KMS-11 (cell line): ENCODE measurements around the gene NR0B2.

Experiments
- H2AFZ ChIP-seq: fragments of 200-600 bp; sonication (generic); 2 replicates; pipeline ENCODE4 v1.6.1; 2016; ENCODE audit warnings: antibody characterized with exemption, mixed run types, low read depth
- H3K27ac ChIP-seq: fragments of 200-600 bp; sonication (generic); 2 replicates; pipeline ENCODE4 v1.6.1; 2016; ENCODE audit warnings: mild to moderate bottlenecking, mixed run types
- H3K27me3 ChIP-seq: fragments of 200-600 bp; sonication (generic); 2 replicates; pipeline ENCODE4 v1.6.1; 2017; ENCODE audit warnings: mild to moderate bottlenecking, low read depth, mixed run types, moderate library complexity; ENCODE audit not compliant: insufficient read depth
- H3K36me3 ChIP-seq: fragments of 200-600 bp; sonication (generic); 2 replicates; pipeline ENCODE4 v1.6.1; 2017; ENCODE audit warnings: mild to moderate bottlenecking, mixed run types; ENCODE audit not compliant: insufficient read depth
- H3K4me1 ChIP-seq: fragments of 200-600 bp; sonication (generic); 2 replicates; pipeline ENCODE4 v1.6.1; 2016; ENCODE audit warnings: mild to moderate bottlenecking, low read depth, mixed run types; ENCODE audit not compliant: poor library complexity, severe bottlenecking
- H3K4me2 ChIP-seq: fragments of 200-600 bp; sonication (generic); 2 replicates; pipeline ENCODE4 v1.7.0; 2016; ENCODE audit warnings: mild to moderate bottlenecking, mixed run types
- H3K4me3 ChIP-seq: fragments of 200-600 bp; sonication (generic); IDR thresholded peaks from 2 replicates; pipeline ENCODE4 v1.6.1; 2017; ENCODE audit warnings: low read depth, low read length, mixed read lengths; ENCODE audit not compliant: insufficient read depth
- H3K79me2 ChIP-seq: fragments of 200-600 bp; sonication (generic); 2 replicates; pipeline ENCODE4 v1.6.1; 2016; ENCODE audit warnings: low read depth, mixed run types; ENCODE audit not compliant: insufficient read depth
- H3K9ac ChIP-seq: fragments of 200-600 bp; sonication (generic); 2 replicates; pipeline ENCODE4 v1.6.1; 2016; ENCODE audit warnings: mild to moderate bottlenecking, mixed run types
- H4K20me1 ChIP-seq: fragments of 200-600 bp; sonication (generic); 2 replicates; pipeline ENCODE4 v1.6.1; 2016; ENCODE audit warnings: mild to moderate bottlenecking, mixed run types; ENCODE audit not compliant: insufficient read depth
- TF ChIP-seq, protein P1 (sequence below): fragments of 200-600 bp; sonication (generic); conservative IDR thresholded peaks from 2 replicates; pipeline ENCODE4 v1.6.1; 2017; ENCODE audit warnings: low read depth, mild to moderate bottlenecking, antibody characterized with exemption, low read length, moderate library complexity, mixed read lengths

The NR0B2 gene

DNA sequence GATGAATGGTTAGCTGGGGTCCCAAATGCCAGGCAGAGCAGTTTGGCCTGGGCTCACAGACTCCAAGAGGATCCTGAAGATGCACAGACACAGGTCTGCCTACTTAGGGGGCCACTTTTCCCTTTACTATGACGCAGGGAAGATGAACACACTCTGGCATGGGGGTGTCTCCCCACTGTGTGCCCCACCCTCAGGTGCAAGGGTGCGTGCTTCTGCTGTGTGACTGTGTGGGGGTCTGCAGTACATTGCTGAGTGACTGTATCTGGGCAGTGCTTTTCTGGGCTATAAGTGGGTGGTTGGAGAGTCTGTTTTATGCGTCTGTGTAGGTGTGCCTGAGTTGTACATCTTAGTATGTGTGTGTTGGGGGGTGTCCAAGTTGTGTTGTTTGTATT, 3.8 kb downstream of the NR0B2 start:
- Histone ChIP-seq H3K27ac (no peak overlapping the region), H3K36me3 (no peaks in the 10 kb centered on the region), H3K4me3 (no peak overlapping the region), H3K79me2 (no peaks in the 10 kb centered on the region), H3K4me2 (no peak overlapping the region), H3K9ac (no peak overlapping the region), H3K27me3 (no peaks in the 10 kb centered on the region), H4K20me1 (no peaks in the 10 kb centered on the region), H3K4me1 (no peaks in the 10 kb centered on the region), H2AFZ (no peak overlapping the region)
- TF ChIP-seq, protein P1, sequence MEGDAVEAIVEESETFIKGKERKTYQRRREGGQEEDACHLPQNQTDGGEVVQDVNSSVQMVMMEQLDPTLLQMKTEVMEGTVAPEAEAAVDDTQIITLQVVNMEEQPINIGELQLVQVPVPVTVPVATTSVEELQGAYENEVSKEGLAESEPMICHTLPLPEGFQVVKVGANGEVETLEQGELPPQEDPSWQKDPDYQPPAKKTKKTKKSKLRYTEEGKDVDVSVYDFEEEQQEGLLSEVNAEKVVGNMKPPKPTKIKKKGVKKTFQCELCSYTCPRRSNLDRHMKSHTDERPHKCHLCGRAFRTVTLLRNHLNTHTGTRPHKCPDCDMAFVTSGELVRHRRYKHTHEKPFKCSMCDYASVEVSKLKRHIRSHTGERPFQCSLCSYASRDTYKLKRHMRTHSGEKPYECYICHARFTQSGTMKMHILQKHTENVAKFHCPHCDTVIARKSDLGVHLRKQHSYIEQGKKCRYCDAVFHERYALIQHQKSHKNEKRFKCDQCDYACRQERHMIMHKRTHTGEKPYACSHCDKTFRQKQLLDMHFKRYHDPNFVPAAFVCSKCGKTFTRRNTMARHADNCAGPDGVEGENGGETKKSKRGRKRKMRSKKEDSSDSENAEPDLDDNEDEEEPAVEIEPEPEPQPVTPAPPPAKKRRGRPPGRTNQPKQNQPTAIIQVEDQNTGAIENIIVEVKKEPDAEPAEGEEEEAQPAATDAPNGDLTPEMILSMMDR, result no peak

DNA sequence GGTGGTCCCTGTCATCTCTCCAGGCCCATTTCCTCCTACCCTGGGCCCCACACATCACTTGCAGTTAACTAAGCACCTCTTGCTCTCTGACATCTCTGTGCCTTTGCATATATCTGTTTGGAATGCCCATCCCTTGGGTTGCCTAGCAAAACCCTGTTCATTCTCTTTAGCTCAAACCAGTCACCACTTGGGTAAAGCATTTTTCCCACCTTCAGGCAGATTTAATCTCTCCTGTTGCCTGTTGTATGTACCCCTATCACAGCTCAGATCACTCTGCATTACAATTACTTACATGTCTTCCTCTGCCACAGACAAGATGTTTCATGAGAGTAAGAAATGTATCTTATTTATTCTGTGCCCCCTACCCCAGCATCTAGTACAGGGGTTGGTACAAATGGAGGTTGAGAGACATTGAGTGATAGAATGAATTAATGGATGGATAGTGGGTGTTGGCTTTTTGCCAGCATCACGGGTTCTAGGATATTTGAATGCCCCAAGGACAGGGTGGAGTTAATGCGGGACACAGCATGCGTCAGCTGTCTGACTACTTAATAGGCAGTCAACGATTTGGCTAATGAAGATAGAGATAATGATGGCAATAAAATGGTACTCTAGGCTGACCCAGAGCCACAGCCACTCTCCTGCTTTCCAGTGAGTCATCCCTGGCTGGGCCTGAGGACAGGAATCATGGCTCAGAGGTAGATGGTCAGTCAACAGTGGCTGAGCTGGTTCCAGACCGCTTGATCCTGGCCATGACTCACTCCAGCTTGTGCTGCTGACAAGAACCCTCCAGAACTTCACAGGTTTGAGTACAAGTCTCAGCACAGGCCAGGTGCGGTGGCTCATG, 6.5 kb downstream of the NR0B2 start:
- H3K36me3 ChIP-seq, result no peaks in the 10 kb centered on the region
- TF ChIP-seq, protein P1, result no peak
- no peaks in the 10 kb centered on the region for H3K27me3 ChIP-seq
- no peak overlapping the region for H3K27ac ChIP-seq
- H3K9ac ChIP-seq, result no peak overlapping the region
- H3K4me3 ChIP-seq, result no peak overlapping the region
- no peaks in the 10 kb centered on the region for H4K20me1 ChIP-seq
- H3K4me2 ChIP-seq, result no peak overlapping the region
- H3K79me2 ChIP-seq, result no peaks in the 10 kb centered on the region
- no peaks in the 10 kb centered on the region for H3K4me1 ChIP-seq
- H2AFZ ChIP-seq, result no peak overlapping the region

DNA sequence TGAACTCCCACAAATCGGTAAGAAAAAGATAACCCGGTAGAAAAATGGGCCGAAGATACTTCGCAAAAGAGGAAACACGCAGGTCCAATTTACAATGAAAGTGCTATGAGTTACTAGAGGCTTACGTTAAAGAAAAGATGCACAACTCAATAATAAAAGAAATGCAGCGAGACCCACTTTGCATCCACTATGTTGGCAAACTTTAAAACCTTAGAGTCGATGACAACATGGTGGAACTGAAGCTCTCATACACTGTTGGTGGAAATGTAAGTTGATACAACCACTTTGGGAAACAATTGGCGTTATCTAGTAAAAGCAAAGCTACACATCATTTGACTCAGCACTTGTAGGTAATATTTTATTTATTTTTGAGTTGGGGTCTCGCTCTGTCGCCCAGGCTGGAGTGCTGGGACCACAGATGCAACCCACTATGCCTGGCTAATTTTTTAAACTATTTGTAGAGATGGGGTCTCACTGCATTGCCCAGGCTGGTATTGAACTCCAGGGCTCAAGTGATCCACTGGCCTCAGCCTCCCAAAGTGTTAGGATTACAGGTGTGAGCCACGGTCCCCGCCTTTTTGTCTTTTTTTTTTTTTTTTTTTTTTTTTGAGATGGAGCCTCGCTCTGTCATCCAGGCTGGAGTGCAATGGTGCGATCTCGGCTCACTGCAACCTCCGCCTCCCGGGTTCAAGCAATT, 12.8 kb downstream of the NR0B2 start:
- Histone ChIP-seq H3K9ac (peak overlapping the region; percentile 85), H3K79me2 (peaks cover 15% of the 10 kb centered on the region), H3K4me2 (peak overlapping the region; percentile 75), H3K4me3 (peak overlapping the region; percentile 91), H3K27ac (peak overlapping the region; percentile 64; the same call in 1 of the 2 replicates), H3K4me1 (peaks cover 17% of the 10 kb centered on the region), H3K36me3 (no peaks in the 10 kb centered on the region), H2AFZ (peak overlapping the region; percentile 91), H3K27me3 (no peaks in the 10 kb centered on the region), H4K20me1 (no peaks in the 10 kb centered on the region)
- TF ChIP-seq, protein P1, result no peak

DNA sequence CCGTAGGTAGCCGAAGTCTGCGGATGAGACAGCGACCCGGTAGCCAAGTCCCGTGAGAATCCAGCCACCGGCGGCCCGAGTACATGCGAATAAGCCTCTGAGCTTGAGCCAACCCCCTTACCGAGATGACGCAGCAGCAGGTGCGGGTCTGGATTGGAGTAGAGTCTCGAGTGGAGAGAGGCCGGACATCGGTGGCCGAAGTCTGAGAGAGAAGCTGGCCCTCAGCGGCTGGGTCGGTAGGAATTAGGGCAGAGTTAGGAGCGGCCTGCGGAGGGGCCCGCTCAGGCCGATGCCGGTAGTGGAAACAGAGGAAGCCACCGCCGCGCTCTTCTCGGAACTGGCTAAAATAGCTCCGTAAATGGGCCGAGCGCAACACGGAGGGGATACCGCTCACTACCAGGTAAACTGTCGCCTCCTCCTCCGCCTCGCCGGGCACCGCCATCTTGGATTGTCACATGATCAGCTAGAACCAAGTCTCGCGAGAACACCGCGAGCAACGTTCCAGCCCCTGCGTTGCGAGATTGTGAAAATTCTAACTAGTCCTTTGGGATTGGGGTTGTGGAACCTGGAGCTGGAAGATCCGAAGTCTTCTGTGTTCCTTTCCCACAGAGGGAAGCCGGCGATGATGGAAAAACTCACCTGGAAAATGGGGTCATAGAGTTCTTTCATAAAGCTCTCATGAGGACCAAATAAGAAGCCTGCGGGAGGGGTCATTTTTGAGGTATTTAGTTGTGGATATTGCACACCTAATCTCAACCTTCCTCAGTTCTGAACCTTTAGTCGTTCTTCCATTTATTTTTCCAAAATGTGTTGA, 13.6 kb downstream of the NR0B2 start, which contains the start of gene GPATCH3:
GPATCH3 (minus strand) TSS at position 467 of the 814 bp plus-strand sequence; CDS start at position 442, 25 bp downstream.
- H3K79me2 ChIP-seq, result peaks cover 15% of the 10 kb centered on the region
- peaks cover 17% of the 10 kb centered on the region for H3K4me1 ChIP-seq
- H3K4me3 ChIP-seq, result peak within 1 kb of the TSS; percentile 94
- H3K27ac ChIP-seq, result peak within 1 kb of the TSS; percentile 64
- H3K4me2 ChIP-seq, result peak within 1 kb of the TSS; percentile 75
- TF ChIP-seq, protein P1, result no peak
- peak within 1 kb of the TSS; percentile 91 for H2AFZ ChIP-seq
- H4K20me1 ChIP-seq, result no peaks in the 10 kb centered on the region
- peak within 1 kb of the TSS; percentile 85 for H3K9ac ChIP-seq
- no peaks in the 10 kb centered on the region for H3K27me3 ChIP-seq
- H3K36me3 ChIP-seq, result no peaks in the 10 kb centered on the region
